Neural progenitor cell (in vitro differentiated cells): ENCODE results near the gene KRR1.

Experiments
- EZH2 ChIP-seq: fragments of 200-600 bp; sonication (generic); IDR thresholded peaks from 2 replicates; pipeline ENCODE4 v1.6.1; 2017; ENCODE audit warnings: antibody characterized with exemption, mild to moderate bottlenecking, moderate library complexity
- TF ChIP-seq, protein P1 (sequence below): fragments of 200-600 bp; sonication (generic); IDR thresholded peaks from 2 replicates; pipeline ENCODE4 v1.5.1; 2017; ENCODE audit warnings: antibody characterized with exemption, mild to moderate bottlenecking

- TF ChIP-seq EZH2, result no peak
- TF ChIP-seq, protein P1, sequence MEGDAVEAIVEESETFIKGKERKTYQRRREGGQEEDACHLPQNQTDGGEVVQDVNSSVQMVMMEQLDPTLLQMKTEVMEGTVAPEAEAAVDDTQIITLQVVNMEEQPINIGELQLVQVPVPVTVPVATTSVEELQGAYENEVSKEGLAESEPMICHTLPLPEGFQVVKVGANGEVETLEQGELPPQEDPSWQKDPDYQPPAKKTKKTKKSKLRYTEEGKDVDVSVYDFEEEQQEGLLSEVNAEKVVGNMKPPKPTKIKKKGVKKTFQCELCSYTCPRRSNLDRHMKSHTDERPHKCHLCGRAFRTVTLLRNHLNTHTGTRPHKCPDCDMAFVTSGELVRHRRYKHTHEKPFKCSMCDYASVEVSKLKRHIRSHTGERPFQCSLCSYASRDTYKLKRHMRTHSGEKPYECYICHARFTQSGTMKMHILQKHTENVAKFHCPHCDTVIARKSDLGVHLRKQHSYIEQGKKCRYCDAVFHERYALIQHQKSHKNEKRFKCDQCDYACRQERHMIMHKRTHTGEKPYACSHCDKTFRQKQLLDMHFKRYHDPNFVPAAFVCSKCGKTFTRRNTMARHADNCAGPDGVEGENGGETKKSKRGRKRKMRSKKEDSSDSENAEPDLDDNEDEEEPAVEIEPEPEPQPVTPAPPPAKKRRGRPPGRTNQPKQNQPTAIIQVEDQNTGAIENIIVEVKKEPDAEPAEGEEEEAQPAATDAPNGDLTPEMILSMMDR, result no peak
Measured at GRCh38 chr12:75551477-75551876, 40.1 kb upstream of the KRR1 start.
